ENCODE measurements around the gene CPA1.

CPA1 gene

DNA sequence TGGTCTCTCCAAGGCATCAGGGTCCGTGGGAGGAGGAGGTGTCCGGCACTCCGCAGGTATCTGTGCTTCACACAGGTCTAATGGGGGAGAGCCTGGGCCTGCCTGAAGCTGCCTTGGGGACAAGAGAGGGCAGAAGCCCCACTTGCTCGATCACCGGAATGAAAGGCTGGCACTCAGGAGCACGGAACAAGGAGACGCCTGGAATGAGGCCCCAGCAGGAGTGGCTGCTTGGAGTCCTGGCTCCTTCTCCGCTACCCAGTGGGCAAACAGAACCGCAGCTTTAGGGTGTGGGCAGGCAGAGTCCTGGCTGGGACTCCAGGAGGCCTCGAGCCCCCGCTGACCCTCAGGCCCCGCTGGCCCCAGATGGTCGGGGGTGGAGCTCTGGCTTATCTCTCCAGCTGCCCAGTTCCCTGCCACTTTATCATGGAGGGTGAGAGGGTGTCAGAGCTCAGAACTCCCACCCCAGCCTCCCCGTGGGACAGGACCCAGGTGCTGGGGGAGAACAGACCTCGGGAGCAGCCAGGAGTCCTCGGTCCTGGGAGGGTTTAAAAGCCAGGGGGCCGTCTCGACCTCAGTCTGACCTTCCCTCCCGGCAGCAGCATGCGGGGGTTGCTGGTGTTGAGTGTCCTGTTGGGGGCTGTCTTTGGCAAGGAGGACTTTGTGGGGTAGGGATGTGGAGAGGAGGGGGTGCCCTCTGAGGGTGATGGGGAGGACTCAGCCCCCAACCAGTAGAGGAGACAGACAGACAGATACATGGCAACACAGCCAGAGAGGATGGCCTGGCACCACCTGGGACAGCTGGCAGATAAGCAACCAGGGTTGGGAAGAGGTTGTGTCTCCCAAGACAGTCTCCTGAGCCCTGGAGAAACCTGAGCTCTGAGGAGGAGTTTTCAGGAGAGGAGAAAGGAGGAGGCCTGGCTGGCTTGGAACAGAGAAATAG, at the start of gene CPA1:
Gene CPA1, plus strand, starts transcription at position 574 of the 940 bp plus-strand sequence. Its CDS starts 27 bp downstream, at position 601.
- Histone ChIP-seq H3K4me1 (ENCODE audit: control insufficient read depth, low read length) (no peaks in the 10 kb centered on the region), H3K79me2 (ENCODE audit: control insufficient read depth, low read length) (no peaks in the 10 kb centered on the region), H3K27me3 (ENCODE audit: control insufficient read depth, low read length) (no peaks in the 10 kb centered on the region), H4K20me1 (ENCODE audit: control insufficient read depth, insufficient read depth, low read depth, low read length) (no peaks in the 10 kb centered on the region), H3K9me3 (ENCODE audit: control insufficient read depth, insufficient read depth, low read length) (peaks cover 11% of the 10 kb centered on the region; the same call in 1 of the 2 replicates), H3K4me3 (ENCODE audit: low read length) (no peak within 1 kb of the TSS), H3K36me3 (ENCODE audit: control insufficient read depth, low read length) (no peaks in the 10 kb centered on the region), H3K9me2 (replicated peaks; ENCODE audit: control insufficient read depth, low read length) (no peaks in the 10 kb centered on the region), H3K4me2 (ENCODE audit: low read length) (no peak within 1 kb of the TSS), H3F3A (ENCODE audit: control insufficient read depth, insufficient read depth) (no peaks in the 10 kb centered on the region), H3K27ac (ENCODE audit: low read depth, low read length) (no peak within 1 kb of the TSS)
- TF ChIP-seq, protein P1, sequence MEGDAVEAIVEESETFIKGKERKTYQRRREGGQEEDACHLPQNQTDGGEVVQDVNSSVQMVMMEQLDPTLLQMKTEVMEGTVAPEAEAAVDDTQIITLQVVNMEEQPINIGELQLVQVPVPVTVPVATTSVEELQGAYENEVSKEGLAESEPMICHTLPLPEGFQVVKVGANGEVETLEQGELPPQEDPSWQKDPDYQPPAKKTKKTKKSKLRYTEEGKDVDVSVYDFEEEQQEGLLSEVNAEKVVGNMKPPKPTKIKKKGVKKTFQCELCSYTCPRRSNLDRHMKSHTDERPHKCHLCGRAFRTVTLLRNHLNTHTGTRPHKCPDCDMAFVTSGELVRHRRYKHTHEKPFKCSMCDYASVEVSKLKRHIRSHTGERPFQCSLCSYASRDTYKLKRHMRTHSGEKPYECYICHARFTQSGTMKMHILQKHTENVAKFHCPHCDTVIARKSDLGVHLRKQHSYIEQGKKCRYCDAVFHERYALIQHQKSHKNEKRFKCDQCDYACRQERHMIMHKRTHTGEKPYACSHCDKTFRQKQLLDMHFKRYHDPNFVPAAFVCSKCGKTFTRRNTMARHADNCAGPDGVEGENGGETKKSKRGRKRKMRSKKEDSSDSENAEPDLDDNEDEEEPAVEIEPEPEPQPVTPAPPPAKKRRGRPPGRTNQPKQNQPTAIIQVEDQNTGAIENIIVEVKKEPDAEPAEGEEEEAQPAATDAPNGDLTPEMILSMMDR (IDR thresholded peaks at IDR 0.05; ENCODE audit: low read depth, low read length, poor library complexity, severe bottlenecking), result no peak
- TF ChIP-seq EZH2phosphoT487 (IDR thresholded peaks at IDR 0.05; ENCODE audit: borderline replicate concordance, low read length), result no peak

- Histone ChIP-seq H3K4me2 (ENCODE audit: low read length) (no peak overlapping the region), H3K79me2 (ENCODE audit: control insufficient read depth, low read length) (no peaks in the 10 kb centered on the region), H3F3A (ENCODE audit: control insufficient read depth, insufficient read depth) (no peaks in the 10 kb centered on the region), H3K9me2 (replicated peaks; ENCODE audit: control insufficient read depth, low read length) (no peaks in the 10 kb centered on the region), H3K27me3 (ENCODE audit: control insufficient read depth, low read length) (no peaks in the 10 kb centered on the region; the same call in 1 of the 2 replicates), H3K4me1 (ENCODE audit: control insufficient read depth, low read length) (peaks cover 8% of the 10 kb centered on the region), H3K9me3 (ENCODE audit: control insufficient read depth, insufficient read depth, low read length) (no peaks in the 10 kb centered on the region), H3K36me3 (ENCODE audit: control insufficient read depth, low read length) (no peaks in the 10 kb centered on the region), H4K20me1 (ENCODE audit: control insufficient read depth, insufficient read depth, low read depth, low read length) (no peaks in the 10 kb centered on the region), H3K27ac (ENCODE audit: low read depth, low read length) (no peak overlapping the region), H3K4me3 (ENCODE audit: low read length) (no peak overlapping the region)
- TF ChIP-seq, protein P1 (IDR thresholded peaks at IDR 0.05; ENCODE audit: low read depth, low read length, poor library complexity, severe bottlenecking), result no peak
- TF ChIP-seq EZH2phosphoT487 (IDR thresholded peaks at IDR 0.05; ENCODE audit: borderline replicate concordance, low read length), result no peak
These were observed 47.8 kb upstream of the CPA1 start for GRCh38 chr7:130332259-130333053.

- no peaks in the 10 kb centered on the region for H3K9me2 ChIP-seq (replicated peaks; ENCODE audit: control insufficient read depth, low read length)
- H3K27me3 ChIP-seq (ENCODE audit: control insufficient read depth, low read length), result no peaks in the 10 kb centered on the region; the same call in 1 of the 2 replicates
- H3K79me2 ChIP-seq (ENCODE audit: control insufficient read depth, low read length), result no peaks in the 10 kb centered on the region
- no peak overlapping the region for H3K27ac ChIP-seq (ENCODE audit: low read depth, low read length)
- no peak overlapping the region for H3K4me3 ChIP-seq (ENCODE audit: low read length)
- no peaks in the 10 kb centered on the region for H3F3A ChIP-seq (ENCODE audit: control insufficient read depth, insufficient read depth)
- TF ChIP-seq, protein P1 (IDR thresholded peaks at IDR 0.05; ENCODE audit: low read depth, low read length, poor library complexity, severe bottlenecking), result no peak
- TF ChIP-seq EZH2phosphoT487 (IDR thresholded peaks at IDR 0.05; ENCODE audit: borderline replicate concordance, low read length), result no peak
- H3K36me3 ChIP-seq (ENCODE audit: control insufficient read depth, low read length), result no peaks in the 10 kb centered on the region
- no peaks in the 10 kb centered on the region for H3K4me1 ChIP-seq (ENCODE audit: control insufficient read depth, low read length)
- H4K20me1 ChIP-seq (ENCODE audit: control insufficient read depth, insufficient read depth, low read depth, low read length), result no peaks in the 10 kb centered on the region
- H3K4me2 ChIP-seq (ENCODE audit: low read length), result no peak overlapping the region
- H3K9me3 ChIP-seq (ENCODE audit: control insufficient read depth, insufficient read depth, low read length), result no peaks in the 10 kb centered on the region
These were observed 46.5 kb upstream of the CPA1 start for GRCh38 chr7:130333832-130334231.

All from DOHH2 (cell line).